Left lung (tissue), 10 donors: Measurements from ENCODE around the gene ELOA2. TPM values are rescaled to one million over a fixed set of nuclear protein-coding genes. Genes with fewer than 3 reads are reported as not detected.
"Not testable (repeated sequence)": the region's sequence is repeated elsewhere in the genome, so short reads cannot be mapped to it uniquely, and the experiment has no call there.

Experiments used
- ATAC-seq: fragments of 200-7000 bp; cut with Tn5 transposase; one replicate; pipeline ENCODE4 v1.9.1; 2020; ENCODE audit warnings: moderate library complexity
- DNase-seq, 4 donors: peaks; one replicate each; pipeline ENCODE4 v3.0.0-alpha.2; 2013 to 2020
- H3K27ac ChIP-seq, 2 donors: fragments of 200-600 bp; sonication (generic) in 1 of 2; one replicate each; pipeline versions ENCODE4 v1.5.0 to v1.8.0; 2020 to 2021
- H3K27me3 ChIP-seq, 2 donors: fragments of 200-600 bp; sonication (generic) in 1 of 2; one replicate each; pipeline versions ENCODE4 v1.5.0 to v1.8.0; 2020 to 2021
- H3K36me3 ChIP-seq, 2 donors: fragments of 200-600 bp; sonication (generic) in 1 of 2; one replicate each; pipeline versions ENCODE4 v1.5.0 to v1.8.0; 2020 to 2021
- H3K4me1 ChIP-seq, 2 donors: fragments of 200-600 bp; one replicate each; pipeline ENCODE4 v1.8.0; 2021
- H3K4me3 ChIP-seq, 2 donors: fragments of 200-600 bp; sonication (generic) in 1 of 2; one replicate each; pipeline versions ENCODE4 v1.5.0 to v1.8.0; 2020 to 2021; ENCODE audit warnings: mild to moderate bottlenecking in 1 of 2
- H3K9me3 ChIP-seq, 2 donors: fragments of 200-600 bp; sonication (generic) in 1 of 2; one replicate each; pipeline versions ENCODE4 v1.5.0 to v1.8.0; 2020 to 2021
- intact Hi-C, 2 donors: fragments of 100-400 bp; cut with DNase I; formaldehyde crosslinking; loops; one replicate each; pipeline versions ENCODE4 v1.11.2 to v1.14.2; 2022
- polyA plus RNA-seq, 6 donors: library from polyadenylated mRNA; unstranded; fragments of 120-200 nt; gene quantifications; one replicate each; pipeline ENCODE4 v1.2.1, GENCODE V29; 2013; ENCODE audit not compliant: insufficient read length in 6 of 6
- total RNA-seq, 2 donors: library from RNA; stranded (reverse); fragmentation: NEBNext Ultra II Directional; extraction: Animal tissue kit (Norgen Biotek cat#: 25700); gene quantifications; one replicate each; pipeline ENCODE4 v1.2.1, GENCODE V29; 2021
- TF ChIP-seq, protein P1 (sequence below), 2 donors: fragments of 200-600 bp; sonication (generic) in 1 of 2; IDR thresholded peaks; one replicate each; pipeline versions ENCODE4 v1.5.0 to v1.8.0; 2021; ENCODE audit warnings: antibody characterized with exemption in 2 of 2
- donor health status: DM: no; HTN: yes; CAD: no.
- donor health status: DM: no; HTN: no; CAD: no.

ELOA2 gene
- total and polyA plus RNA-seq, 8 donors, result 0.06 to 0.17 TPM; not detected in 6

DNA sequence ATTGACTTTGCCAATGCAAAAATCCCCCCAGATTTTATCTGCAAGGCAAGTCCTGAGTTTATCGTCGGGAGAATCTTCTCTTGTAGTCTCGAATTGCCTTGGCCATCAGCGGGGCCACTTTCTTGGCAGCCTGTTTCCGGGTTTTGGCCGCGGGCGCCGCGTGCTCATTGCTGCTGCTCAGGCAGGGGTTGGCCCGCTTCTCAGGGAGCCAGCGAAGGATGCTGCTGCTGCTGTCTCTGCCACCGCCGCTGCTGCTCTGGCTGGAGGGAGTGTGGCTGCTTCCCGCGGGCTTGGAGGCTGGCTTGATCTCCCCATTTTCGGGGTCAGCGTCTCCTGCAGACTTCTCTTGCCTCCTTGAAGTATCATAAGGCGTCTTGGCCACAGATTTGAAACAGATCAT, 2.5 kb downstream of the ELOA2 start:
- ATAC-seq (no peak), DNase-seq (peak in 1 of 4 donors; percentile 72)
- H3K9me3 ChIP-seq, result peaks cover 0 to 13% of the 10 kb centered on the region in 2 donors
- TF ChIP-seq, protein P1, sequence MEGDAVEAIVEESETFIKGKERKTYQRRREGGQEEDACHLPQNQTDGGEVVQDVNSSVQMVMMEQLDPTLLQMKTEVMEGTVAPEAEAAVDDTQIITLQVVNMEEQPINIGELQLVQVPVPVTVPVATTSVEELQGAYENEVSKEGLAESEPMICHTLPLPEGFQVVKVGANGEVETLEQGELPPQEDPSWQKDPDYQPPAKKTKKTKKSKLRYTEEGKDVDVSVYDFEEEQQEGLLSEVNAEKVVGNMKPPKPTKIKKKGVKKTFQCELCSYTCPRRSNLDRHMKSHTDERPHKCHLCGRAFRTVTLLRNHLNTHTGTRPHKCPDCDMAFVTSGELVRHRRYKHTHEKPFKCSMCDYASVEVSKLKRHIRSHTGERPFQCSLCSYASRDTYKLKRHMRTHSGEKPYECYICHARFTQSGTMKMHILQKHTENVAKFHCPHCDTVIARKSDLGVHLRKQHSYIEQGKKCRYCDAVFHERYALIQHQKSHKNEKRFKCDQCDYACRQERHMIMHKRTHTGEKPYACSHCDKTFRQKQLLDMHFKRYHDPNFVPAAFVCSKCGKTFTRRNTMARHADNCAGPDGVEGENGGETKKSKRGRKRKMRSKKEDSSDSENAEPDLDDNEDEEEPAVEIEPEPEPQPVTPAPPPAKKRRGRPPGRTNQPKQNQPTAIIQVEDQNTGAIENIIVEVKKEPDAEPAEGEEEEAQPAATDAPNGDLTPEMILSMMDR (IDR thresholded peaks at IDR 0.05), result no peak
- H3K4me1 ChIP-seq, result no peaks in the 10 kb centered on the region
- intact Hi-C loops, result no loop called here
- no peak overlapping the region for H3K4me3 ChIP-seq
- no peaks in the 10 kb centered on the region for H3K36me3 ChIP-seq
- no peak overlapping the region for H3K27ac ChIP-seq
- H3K27me3 ChIP-seq, result no peaks in the 10 kb centered on the region

GRCh38 chr18:47030887-47031286, 4.5 kb downstream of the ELOA2 start:
- H3K36me3 ChIP-seq, H3K4me1 ChIP-seq, intact Hi-C loops, H3K27ac ChIP-seq, DNase-seq, H3K27me3 ChIP-seq, H3K4me3 ChIP-seq, ATAC-seq: not testable (repeated sequence)
- H3K9me3 ChIP-seq, result peaks cover 0 to 13% of the 10 kb centered on the region in 2 donors

GRCh38 chr18:47029684-47030353, 5.6 kb downstream of the ELOA2 start:
- DNase-seq, intact Hi-C loops, H3K4me3 ChIP-seq, H3K27me3 ChIP-seq, H3K27ac ChIP-seq, H3K4me1 ChIP-seq, H3K36me3 ChIP-seq: not testable (repeated sequence)
- peaks cover 0 to 13% of the 10 kb centered on the region in 2 donors for H3K9me3 ChIP-seq
- peak; percentile 48 for ATAC-seq

- DNase-seq, H3K4me1 ChIP-seq, H3K27me3 ChIP-seq, H3K4me3 ChIP-seq, ATAC-seq, H3K27ac ChIP-seq, intact Hi-C loops, H3K9me3 ChIP-seq, H3K36me3 ChIP-seq: not testable (repeated sequence)
Observed at GRCh38 chr18:47028738-47029137, 6.7 kb downstream of the ELOA2 start.

DNA sequence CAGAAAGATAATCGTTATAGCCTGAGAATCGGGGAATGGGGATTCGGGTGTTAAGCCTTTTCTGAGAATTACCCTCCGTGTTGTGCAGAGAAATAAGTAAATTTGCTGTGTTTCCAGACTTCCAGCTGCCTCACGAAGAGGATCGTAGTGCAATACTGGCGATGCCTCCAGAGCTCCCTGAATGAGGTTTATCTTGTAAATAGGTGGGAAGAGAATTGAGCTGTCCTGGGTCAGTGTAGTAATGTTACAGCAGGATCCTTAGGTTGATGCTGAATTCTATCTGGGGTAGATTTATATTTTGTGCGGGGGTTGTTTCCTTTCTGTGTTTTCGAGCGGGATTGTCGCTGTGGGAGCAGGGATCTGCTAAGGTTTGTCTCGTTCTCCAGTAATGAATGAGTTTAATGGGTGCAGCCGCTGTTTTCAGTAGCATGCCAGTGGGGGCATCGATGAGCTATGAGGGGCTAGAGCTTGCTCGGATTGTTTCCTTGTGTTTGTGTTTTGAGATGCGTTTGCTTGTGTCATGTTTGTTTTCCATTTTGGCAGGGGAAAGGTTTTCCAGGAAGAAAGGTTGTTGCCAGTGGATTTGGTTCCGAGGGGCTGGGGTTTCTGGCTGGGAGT, 9.8 kb downstream of the ELOA2 start:
- DNase-seq, H3K27me3 ChIP-seq, intact Hi-C loops, ATAC-seq, H3K4me3 ChIP-seq, H3K36me3 ChIP-seq, H3K4me1 ChIP-seq, H3K9me3 ChIP-seq, H3K27ac ChIP-seq: not testable (repeated sequence)

DNA sequence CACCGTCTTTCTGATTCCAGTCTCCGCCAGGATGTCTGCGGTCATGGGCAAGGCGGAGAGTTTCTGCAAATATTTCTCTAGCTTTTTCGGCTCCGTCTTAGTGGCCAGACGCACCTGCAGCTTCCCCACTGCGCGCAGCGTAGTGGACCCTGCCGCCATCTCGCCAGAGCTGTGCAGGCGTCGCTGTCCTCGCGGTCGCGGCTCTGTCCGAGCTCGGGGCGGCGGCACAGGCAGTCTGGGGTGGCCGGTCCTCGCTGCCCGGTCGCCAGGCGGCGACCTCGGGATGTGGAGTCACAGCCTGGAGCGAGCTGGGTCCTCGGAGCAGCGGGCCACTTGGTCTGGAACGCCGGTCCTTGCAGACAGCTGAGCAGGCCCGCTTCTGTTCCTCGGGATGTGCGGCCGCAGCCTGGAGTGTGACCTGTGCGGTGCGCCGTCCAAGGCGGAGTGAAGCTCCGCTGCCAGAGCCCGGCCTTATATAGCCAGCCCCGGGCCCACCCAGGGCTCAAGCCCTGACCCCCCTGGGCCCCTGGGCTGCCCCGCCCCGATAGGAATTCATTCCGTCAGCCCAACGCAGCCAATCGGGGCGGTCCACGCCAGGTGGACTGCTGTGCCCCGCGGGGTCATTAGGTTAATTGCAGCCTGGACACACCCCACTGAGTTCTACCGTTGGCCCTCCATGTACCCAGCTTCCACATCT, 11.5 kb downstream of the ELOA2 start:
- H3K4me3 ChIP-seq, H3K36me3 ChIP-seq, intact Hi-C loops, DNase-seq, H3K4me1 ChIP-seq, H3K9me3 ChIP-seq, H3K27ac ChIP-seq, H3K27me3 ChIP-seq: not testable (repeated sequence)
- peak; percentile 35 for ATAC-seq

- intact Hi-C loops, H3K4me1 ChIP-seq, H3K27ac ChIP-seq, ATAC-seq, H3K9me3 ChIP-seq, DNase-seq, H3K36me3 ChIP-seq, H3K4me3 ChIP-seq, H3K27me3 ChIP-seq: not testable (repeated sequence)
Observed at GRCh38 chr18:47022821-47023220, 12.6 kb downstream of the ELOA2 start.

- H3K36me3 ChIP-seq, ATAC-seq, DNase-seq, H3K4me3 ChIP-seq, H3K27me3 ChIP-seq, H3K4me1 ChIP-seq, H3K27ac ChIP-seq, intact Hi-C loops, H3K9me3 ChIP-seq: not testable (repeated sequence)
Observed at GRCh38 chr18:47020757-47021156, 14.7 kb downstream of the ELOA2 start.

GRCh38 chr18:47019870-47020269, 15.6 kb downstream of the ELOA2 start:
- H3K9me3 ChIP-seq, DNase-seq, ATAC-seq, H3K4me3 ChIP-seq, H3K27me3 ChIP-seq, H3K4me1 ChIP-seq, H3K27ac ChIP-seq, H3K36me3 ChIP-seq, intact Hi-C loops: not testable (repeated sequence)

Other genes with a start within 250 kb of the ELOA2 start
- 10 to 100 TPM; 30.4 to 31.3 TPM for gene PIAS2, start 118.1 kb downstream of the ELOA2 start, total RNA-seq
- gene PIAS2, start 118.1 kb downstream of the ELOA2 start, polyA plus RNA-seq, result 10 to 100 TPM; 20.0 to 22.9 (median 20.9) TPM
- gene KATNAL2, start 118.0 kb downstream of the ELOA2 start, total RNA-seq, result 1 to 10 TPM; 2.4 to 4.2 TPM
- gene KATNAL2, start 118.0 kb downstream of the ELOA2 start, polyA plus RNA-seq, result 1 to 10 TPM; 6.3 to 8.8 (median 8.0) TPM
- gene HDHD2, start 114.9 kb upstream of the ELOA2 start, total RNA-seq, result 10 to 100 TPM; 35.9 to 38.9 TPM
- 10 to 100 TPM; 44.5 to 56.3 (median 51.7) TPM for gene HDHD2, start 114.9 kb upstream of the ELOA2 start, polyA plus RNA-seq
- 10 to 100 TPM; 14.6 to 17.4 TPM for gene IER3IP1, start 140.7 kb upstream of the ELOA2 start, total RNA-seq
- 10 to 100 TPM; 22.4 to 28.0 (median 23.7) TPM for gene IER3IP1, start 140.7 kb upstream of the ELOA2 start, polyA plus RNA-seq
- gene SKOR2, start 216.0 kb upstream of the ELOA2 start, total RNA-seq, result not detected
- gene SKOR2, start 216.0 kb upstream of the ELOA2 start, polyA plus RNA-seq, result under 1 TPM in 1 of 6 donors, not detected in 5; 0.11 TPM